NCI-H748 (cell line): Measurements from ENCODE around the gene MTR.

Source experiments
- DNase-seq: peaks from one replicate; lab custom pipeline; 2025; ENCODE audit not compliant: unreplicated experiment; lab: John Stamatoyannopoulos, UW

MTR gene

GRCh38 chr1:236950365-236950764 is 155.3 kb downstream of the MTR start:
- no peak for DNase-seq

- DNase-seq: no peak
These were observed 156.6 kb downstream of the MTR start for GRCh38 chr1:236951672-236952071.

GRCh38 chr1:236952246-236953003 is 157.3 kb downstream of the MTR start:
- no peak for DNase-seq

- DNase-seq: no peak
These were observed 158.1 kb downstream of the MTR start for GRCh38 chr1:236953151-236953700.
